HG02884 (cell line): ENCODE measurements around the gene COL27A1.
"Not testable (repeated sequence)": the region's sequence is repeated elsewhere in the genome, so short reads cannot be mapped to it uniquely, and the experiment has no call there.

Experiments
- ATAC-seq: cut with Tn5 transposase; IDR thresholded peaks from one replicate; pipeline ENCODE4 v1.9.1; 2021; ENCODE audit warnings: mild to moderate bottlenecking, moderate library complexity; ENCODE audit not compliant: unreplicated experiment

COL27A1 gene

DNA sequence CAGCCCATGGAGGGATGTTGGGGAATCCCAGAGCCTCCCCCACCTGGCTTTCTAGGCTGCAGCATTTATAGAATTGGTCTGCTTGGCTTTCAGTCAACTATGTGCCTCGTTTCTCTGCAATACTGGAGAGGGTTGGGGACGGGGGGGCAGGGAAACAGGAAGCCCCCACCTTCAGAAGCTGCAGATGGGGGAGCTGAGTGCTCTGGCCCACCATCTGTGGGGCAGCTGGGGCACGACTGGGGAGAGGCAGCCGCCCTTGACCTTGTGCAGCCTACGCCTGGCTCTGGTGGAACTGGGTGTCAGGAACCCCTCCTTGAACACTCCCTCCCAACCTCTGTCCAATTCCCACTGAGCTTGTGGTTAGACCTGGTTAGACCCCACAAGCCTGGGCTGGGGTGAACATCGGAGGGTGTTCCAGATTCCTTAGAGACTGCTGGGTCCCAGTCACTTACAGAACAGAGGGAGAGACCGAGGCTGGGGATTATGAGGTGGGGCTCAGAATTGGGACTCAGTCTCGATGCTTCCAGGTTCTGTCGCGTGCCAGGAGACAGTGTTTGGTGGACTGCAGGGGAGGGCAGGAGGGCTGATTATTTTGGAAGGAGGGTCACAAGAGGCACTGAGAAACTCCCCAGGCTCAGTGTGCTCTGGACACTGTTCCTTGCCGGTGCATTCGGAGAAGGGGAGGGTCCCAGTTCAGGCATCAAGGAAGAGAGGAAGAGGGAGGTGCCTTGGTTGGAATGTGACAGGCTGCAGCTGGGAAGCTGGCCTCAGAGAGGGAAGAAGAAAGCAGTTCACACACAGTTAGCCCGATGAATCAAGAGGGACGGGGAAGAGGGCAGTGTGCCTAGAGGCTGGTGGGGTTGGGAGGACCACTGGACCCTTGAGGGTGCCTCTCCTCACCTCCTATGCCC is 25.6 kb downstream of the COL27A1 start:
- no peak for ATAC-seq

GRCh38 chr9:114181607-114182409 is 26.5 kb downstream of the COL27A1 start:
- ATAC-seq = no peak

GRCh38 chr9:114183006-114183405 is 27.7 kb downstream of the COL27A1 start:
- no peak for ATAC-seq

DNA sequence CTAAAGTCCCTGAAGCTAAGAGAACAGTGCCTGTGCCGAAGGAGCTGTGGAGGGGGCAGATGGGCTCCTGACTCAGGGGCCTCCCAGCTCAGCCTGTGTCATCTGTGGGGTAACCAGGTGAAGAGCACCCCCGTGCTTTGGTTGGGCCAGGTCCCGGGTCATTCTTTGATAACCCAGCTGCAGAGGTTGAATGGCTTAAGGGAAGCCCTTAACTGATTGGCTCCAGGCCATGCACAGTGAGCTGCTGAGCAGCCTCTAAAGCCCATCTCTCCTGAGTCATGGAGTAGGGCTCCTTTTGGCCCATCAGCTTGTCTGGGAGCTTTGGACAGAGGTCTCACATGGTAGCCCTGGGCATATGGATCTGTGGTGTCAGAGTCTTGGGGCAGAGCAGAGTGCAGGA is 28.7 kb downstream of the COL27A1 start:
- ATAC-seq = no peak

GRCh38 chr9:114184866-114185265 is 29.5 kb downstream of the COL27A1 start:
- no peak for ATAC-seq

GRCh38 chr9:114185570-114186490 is 30.5 kb downstream of the COL27A1 start:
- no peak for ATAC-seq

- ATAC-seq = no peak
These were observed 31.4 kb downstream of the COL27A1 start for GRCh38 chr9:114186605-114187289.

DNA sequence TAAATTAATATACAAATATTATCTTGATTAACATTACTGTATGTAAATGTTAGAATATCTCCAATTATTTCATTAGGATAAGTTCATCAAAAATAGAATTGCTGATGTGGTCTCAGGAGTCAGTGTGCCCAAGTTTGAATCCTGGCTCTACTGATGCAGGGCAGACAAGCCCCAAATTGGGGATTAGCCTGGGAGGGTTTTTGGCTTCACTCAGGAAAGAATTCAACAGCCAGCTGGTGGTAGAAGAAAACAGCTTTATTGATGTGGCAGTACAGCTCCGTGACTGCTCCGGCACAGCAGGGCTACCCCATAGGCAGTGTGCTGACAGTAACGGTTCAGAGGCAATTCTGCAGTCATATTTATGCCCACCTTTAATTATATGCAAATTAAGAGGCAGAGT is 32.5 kb downstream of the COL27A1 start:
- ATAC-seq = no peak

DNA sequence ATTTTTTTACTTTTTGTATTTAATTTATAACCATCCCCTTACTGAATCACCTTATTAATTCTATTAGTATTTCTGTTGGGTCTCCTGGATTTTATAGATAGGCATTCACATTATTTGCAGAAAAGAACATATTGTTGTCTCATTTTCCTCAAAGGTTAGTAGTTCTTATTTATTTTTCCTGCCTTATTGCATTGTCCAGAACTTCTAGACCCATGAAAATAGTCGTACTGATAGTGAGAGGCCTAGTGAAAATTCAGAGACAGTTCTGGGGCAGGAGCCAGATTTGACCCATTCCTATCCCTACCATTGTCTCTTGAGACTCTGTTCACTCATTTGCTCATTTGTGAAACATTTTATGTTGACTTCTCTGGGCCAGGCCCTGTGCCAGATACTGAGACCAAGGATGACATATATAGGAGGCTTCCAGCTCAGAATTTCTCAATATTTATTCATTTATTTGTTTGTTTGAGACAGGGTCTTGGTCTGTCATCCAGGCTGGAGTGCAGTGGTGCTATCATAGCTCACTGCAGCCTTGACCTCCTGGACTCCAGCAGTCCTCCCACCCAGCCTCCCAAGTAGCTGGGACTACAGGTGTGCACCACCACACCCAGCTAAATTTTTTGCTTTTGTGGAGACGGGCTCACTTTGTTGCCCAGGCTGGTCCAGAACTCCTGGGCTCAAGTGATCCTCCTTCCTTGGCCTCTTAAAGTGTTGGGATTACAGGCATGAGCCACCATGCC is 34.7 kb downstream of the COL27A1 start:
- ATAC-seq = no peak

- no peak for ATAC-seq
These were observed 35.2 kb downstream of the COL27A1 start for GRCh38 chr9:114190563-114190905.

- not testable (repeated sequence) for ATAC-seq
These were observed 36.1 kb downstream of the COL27A1 start for GRCh38 chr9:114191402-114191801.

DNA sequence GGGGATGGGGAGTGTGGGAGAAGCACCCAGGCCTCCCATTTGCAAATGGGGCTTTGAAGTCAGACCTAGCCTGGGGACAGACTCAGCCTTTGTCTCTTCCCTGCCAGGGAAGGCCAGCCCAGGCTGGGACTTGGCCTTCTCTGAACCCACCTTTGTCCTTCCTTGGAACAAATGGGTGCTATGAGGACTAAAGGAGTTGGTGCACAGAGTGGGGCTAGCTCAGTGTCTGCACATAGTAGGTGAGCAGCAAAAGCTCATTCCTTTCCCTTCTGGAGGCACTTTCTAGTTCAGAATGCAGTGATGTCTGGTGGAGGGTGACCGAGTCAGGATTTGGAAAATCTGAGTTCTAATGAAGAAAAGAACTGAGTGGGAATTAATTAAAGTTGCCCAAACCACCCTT is 37.2 kb downstream of the COL27A1 start:
- no peak for ATAC-seq

DNA sequence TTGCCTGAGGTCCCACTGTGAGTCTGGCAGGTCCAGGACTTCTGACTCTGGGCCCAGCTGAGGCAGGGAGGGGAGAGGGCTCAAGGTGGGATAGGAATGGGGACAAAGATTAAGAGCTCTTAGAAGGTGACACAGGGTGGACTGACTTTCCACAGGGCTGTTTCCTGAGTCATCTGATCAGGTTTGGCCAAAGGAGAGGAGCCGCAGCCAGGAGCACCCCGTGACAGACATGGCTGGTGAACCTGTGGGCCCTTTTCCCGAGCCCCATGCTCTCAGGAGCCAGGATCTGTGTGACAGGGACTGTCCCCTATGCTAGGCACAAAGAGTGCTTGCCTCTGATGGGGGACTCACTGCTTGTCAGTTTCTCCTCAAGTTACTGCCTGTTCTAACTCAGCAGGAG is 37.8 kb downstream of the COL27A1 start:
- no peak for ATAC-seq

GRCh38 chr9:114196117-114196516 is 40.8 kb downstream of the COL27A1 start:
- ATAC-seq = no peak

- ATAC-seq = no peak
These were observed 41.8 kb downstream of the COL27A1 start for GRCh38 chr9:114196979-114197622.

- no peak for ATAC-seq
These were observed 43.1 kb downstream of the COL27A1 start for GRCh38 chr9:114198249-114199040.

DNA sequence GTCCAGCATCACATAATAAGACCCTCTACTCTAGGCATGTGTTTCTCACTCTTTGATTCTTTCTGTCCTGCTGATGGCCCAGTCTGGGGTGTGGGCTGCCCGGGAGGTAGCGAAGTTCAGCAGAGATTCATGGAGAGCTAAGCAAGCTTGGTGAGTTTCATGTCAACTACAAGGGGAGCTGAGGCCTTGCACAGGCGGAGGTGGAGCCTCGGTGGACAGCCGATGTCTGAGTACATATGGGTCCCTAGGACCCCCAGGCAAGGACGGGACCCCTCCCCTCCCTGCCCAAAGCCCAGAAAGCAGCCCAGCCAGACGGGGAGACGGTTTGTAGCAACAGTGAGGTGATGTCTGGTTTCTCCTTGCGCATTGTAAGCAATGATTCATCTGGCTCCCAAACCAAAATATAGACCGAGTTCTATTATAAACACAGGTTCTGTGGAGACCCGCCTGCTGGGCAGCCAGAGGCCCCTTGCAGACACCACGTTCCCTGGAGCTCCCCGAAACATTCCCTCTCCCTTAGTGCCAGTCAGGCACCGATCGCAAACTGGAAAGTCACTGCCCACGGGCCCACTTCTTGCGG is 45.5 kb downstream of the COL27A1 start:
- ATAC-seq = no peak

DNA sequence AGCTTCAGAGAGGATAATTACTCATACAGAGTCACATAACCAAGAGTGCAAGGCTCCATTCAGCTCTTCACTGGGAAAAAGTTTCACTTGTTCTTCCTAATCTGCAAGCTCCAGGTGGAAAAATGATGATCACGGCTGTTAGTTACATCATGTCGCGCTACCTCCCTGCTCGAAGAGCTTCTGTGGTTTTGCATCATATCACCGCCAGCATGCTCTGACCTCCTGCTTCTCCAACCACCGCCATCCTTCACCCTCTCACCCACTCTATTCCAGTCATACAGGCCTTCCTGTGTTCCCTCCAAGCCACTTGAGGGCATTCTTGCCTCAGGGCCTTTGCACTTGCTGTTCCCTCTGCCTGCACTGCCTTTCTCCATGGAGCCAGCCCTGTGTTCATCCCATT is 47.1 kb downstream of the COL27A1 start:
- no peak for ATAC-seq
